WERI-Rb-1 (cell line): ENCODE measurements around the gene TIMP2.

Experiments
- DNase-seq: peaks from one replicate; pipeline ENCODE4 v3.0.0-alpha.2; 2020
- H3K27ac ChIP-seq: fragments of 250-450 bp; sonication (Bioruptor Pico); 2 replicates; pipeline ENCODE4 v1.5.1; 2020; ENCODE audit warnings: mild to moderate bottlenecking, moderate library complexity
- H3K27me3 ChIP-seq: fragments of 250-450 bp; sonication (Bioruptor Pico); 2 replicates; pipeline ENCODE4 v1.5.1; 2021; ENCODE audit warnings: mild to moderate bottlenecking, low read depth, moderate library complexity; ENCODE audit not compliant: insufficient read depth, severe bottlenecking
- H3K36me3 ChIP-seq: fragments of 250-450 bp; sonication (Bioruptor Pico); 2 replicates; pipeline ENCODE4 v1.5.1; 2020; ENCODE audit warnings: mild to moderate bottlenecking, moderate library complexity
- H3K4me3 ChIP-seq: 2 replicates; pipeline ENCODE4 v1.5.1; 2011; ENCODE audit warnings: low read depth, mild to moderate bottlenecking, control low read depth, low read length
- H3K9me3 ChIP-seq: fragments of 250-450 bp; sonication (Bioruptor Pico); 2 replicates; pipeline ENCODE4 v1.5.1; 2021; ENCODE audit warnings: mild to moderate bottlenecking, moderate library complexity; ENCODE audit not compliant: severe bottlenecking
- CTCF ChIP-seq: IDR thresholded peaks from 2 replicates; pipeline ENCODE4 v1.5.1; 2011; ENCODE audit warnings: low read depth, mild to moderate bottlenecking, control low read depth, inconsistent platforms, low read length

The TIMP2 gene

GRCh38 chr17:78895322-78895721 is 29.9 kb downstream of the TIMP2 start:
- H3K27me3 ChIP-seq, result no peaks in the 10 kb centered on the region
- DNase-seq, result no peak
- no peaks in the 10 kb centered on the region for H3K9me3 ChIP-seq
- H3K4me3 ChIP-seq, result no peak overlapping the region
- H3K27ac ChIP-seq, result no peak overlapping the region
- no peak for TF ChIP-seq CTCF
- H3K36me3 ChIP-seq, result peaks cover 16% of the 10 kb centered on the region

- H3K27ac ChIP-seq, result no peak overlapping the region
- no peak overlapping the region for H3K4me3 ChIP-seq
- H3K36me3 ChIP-seq, result peaks cover 16% of the 10 kb centered on the region
- no peaks in the 10 kb centered on the region for H3K9me3 ChIP-seq
- H3K27me3 ChIP-seq, result no peaks in the 10 kb centered on the region
- no peak for DNase-seq
- no peak for TF ChIP-seq CTCF
These were observed 31.5 kb downstream of the TIMP2 start for GRCh38 chr17:78893684-78894083.

- Histone ChIP-seq H3K9me3 (no peaks in the 10 kb centered on the region), H3K27me3 (no peaks in the 10 kb centered on the region), H3K4me3 (no peak overlapping the region), H3K27ac (no peak overlapping the region), H3K36me3 (peaks cover 12% of the 10 kb centered on the region)
- no peak for DNase-seq
- no peak for TF ChIP-seq CTCF
These were observed 32.2 kb downstream of the TIMP2 start for GRCh38 chr17:78892936-78893379.

GRCh38 chr17:78892520-78892919 is 32.7 kb downstream of the TIMP2 start:
- H3K4me3 ChIP-seq, result no peak overlapping the region
- no peaks in the 10 kb centered on the region for H3K27me3 ChIP-seq

GRCh38 chr17:78892062-78892456 is 33.1 kb downstream of the TIMP2 start:
- DNase-seq, result no peak
- H3K36me3 ChIP-seq, result peaks cover 12% of the 10 kb centered on the region
- no peak overlapping the region for H3K4me3 ChIP-seq
- TF ChIP-seq CTCF, result no peak
- no peaks in the 10 kb centered on the region for H3K27me3 ChIP-seq
- no peak overlapping the region for H3K27ac ChIP-seq
- no peaks in the 10 kb centered on the region for H3K9me3 ChIP-seq

More at GRCh38 chr17:78892520-78892919, 32.7 kb downstream of the TIMP2 start:
- H3K36me3 ChIP-seq, result peaks cover 12% of the 10 kb centered on the region
- no peaks in the 10 kb centered on the region for H3K9me3 ChIP-seq
- TF ChIP-seq CTCF, result no peak
- DNase-seq, result no peak
- H3K27ac ChIP-seq, result no peak overlapping the region

GRCh38 chr17:78891406-78892061 is 33.7 kb downstream of the TIMP2 start:
- Histone ChIP-seq H3K36me3 (peaks cover 17% of the 10 kb centered on the region), H3K4me3 (no peak overlapping the region), H3K27ac (no peak overlapping the region), H3K27me3 (no peaks in the 10 kb centered on the region), H3K9me3 (no peaks in the 10 kb centered on the region)
- no peak for DNase-seq
- no peak for TF ChIP-seq CTCF
